ENCODE measurements around the gene GPX8. TPM values are rescaled to one million over a fixed set of nuclear protein-coding genes. Genes with fewer than 3 reads are reported as not detected.

The GPX8 gene
- total RNA-seq: not detected

DNA sequence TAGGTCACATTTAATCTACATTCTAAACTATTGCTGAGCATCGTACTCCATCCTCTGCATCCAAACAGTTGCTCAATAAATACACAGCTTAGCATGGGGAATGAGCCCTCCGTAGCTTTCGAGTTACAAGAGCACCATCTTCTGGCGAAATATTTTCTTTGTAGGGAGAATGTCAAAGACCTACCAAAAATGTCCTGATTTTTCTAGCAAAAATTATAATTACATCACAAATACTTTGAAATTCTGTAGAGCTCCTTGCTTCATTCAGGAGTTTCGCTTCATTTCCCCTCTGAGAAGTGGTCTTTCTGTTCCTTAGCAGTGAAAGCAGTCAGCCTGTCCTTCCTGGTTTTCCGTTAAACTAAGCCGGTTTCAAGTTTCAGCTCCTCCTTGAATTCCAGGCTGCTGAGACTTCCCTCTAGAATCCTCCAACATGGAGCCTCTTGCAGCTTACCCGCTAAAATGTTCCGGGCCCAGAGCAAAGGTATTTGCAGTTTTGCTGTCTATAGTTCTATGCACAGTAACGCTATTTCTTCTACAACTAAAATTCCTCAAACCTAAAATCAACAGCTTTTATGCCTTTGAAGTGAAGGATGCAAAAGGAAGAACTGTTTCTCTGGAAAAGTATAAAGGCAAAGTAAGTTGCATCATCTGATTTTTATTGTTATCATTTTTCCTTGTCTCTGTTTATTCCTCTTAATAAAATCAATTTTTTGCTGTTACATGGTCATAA, at the start of gene GPX8:
Gene GPX8, plus strand, starts transcription at position 409 of the 730 bp plus-strand sequence. Its CDS starts 22 bp downstream, at position 431.
- ATAC-seq (peak; percentile 57), DNase-seq (peak; percentile 27)
- Mint-ChIP-seq H3K9me3 (ENCODE audit: low read depth) (no peaks in the 10 kb centered on the region), H3K36me3 (ENCODE audit: low read depth) (no peaks in the 10 kb centered on the region), H3K27me3 (peaks cover 37% of the 10 kb centered on the region), H3K4me3 (no peak within 1 kb of the TSS), H3K27ac (no peak within 1 kb of the TSS), H3K4me1 (no peaks in the 10 kb centered on the region)
- intact Hi-C loops (cut with DNase I, micrococcal nuclease): loop anchor here in 1 of 2 experiments (1.0 kb wide), 1 partner anchor 254 kb away; no protein-coding TSS in a partner anchor
- ChIA-PET CTCF (interaction anchor here (0.5 to 2.7 kb wide), 27 partner anchors 9 to 1679 kb away, joined by 3 to 67 read pairs (median 3); partner anchors contain the start of gene SNX18), POLR2A (interaction anchor here (0.7 kb wide), 1 partner anchor 14 kb away, joined by 3 read pairs; no protein-coding TSS in a partner anchor)

- no peak overlapping the region for H3K4me3 Mint-ChIP-seq
- intact Hi-C loops (cut with DNase I, micrococcal nuclease): no loop called here
- no peaks in the 10 kb centered on the region for H3K27me3 Mint-ChIP-seq
- no peak overlapping the region for H3K27ac Mint-ChIP-seq
- peaks cover 15% of the 10 kb centered on the region for H3K4me1 Mint-ChIP-seq
- no peak for DNase-seq
- POLR2A ChIA-PET: no interaction called here
- CTCF ChIA-PET: no interaction called here
- no peak for ATAC-seq
- no peaks in the 10 kb centered on the region for H3K36me3 Mint-ChIP-seq (ENCODE audit: low read depth)
- H3K9me3 Mint-ChIP-seq (ENCODE audit: low read depth): no peaks in the 10 kb centered on the region
Measured at GRCh38 chr5:55110217-55110616, 49.8 kb upstream of the GPX8 start.

DNA sequence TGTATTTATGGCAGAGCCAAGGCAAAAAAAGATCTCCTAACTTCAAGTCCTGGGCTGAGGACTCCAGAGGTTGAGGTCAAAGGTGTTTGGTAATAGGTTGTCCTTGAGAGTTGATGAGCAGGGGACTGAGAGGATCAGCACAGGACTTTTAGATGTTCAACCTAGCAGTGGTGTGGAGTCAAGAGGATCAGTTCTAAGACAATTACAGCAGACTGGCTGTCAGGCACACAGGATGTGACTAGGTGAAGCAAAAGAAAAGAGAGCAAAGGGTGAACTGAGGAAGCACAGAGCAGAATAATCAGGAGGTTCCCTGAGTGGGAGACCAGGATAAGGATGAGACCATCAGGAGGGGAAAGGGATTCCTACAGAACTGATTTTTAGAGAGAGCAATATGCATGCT, 46.6 kb upstream of the GPX8 start:
- CTCF ChIA-PET: no interaction called here
- intact Hi-C loops (cut with DNase I, micrococcal nuclease): no loop called here
- H3K4me1 Mint-ChIP-seq: peaks cover 13% of the 10 kb centered on the region
- POLR2A ChIA-PET: no interaction called here
- H3K27ac Mint-ChIP-seq: no peak overlapping the region
- H3K4me3 Mint-ChIP-seq: no peak overlapping the region
- H3K9me3 Mint-ChIP-seq (ENCODE audit: low read depth): no peaks in the 10 kb centered on the region
- DNase-seq (no peak), ATAC-seq (no peak)
- H3K27me3 Mint-ChIP-seq: no peaks in the 10 kb centered on the region
- no peaks in the 10 kb centered on the region for H3K36me3 Mint-ChIP-seq (ENCODE audit: low read depth)

- ATAC-seq (no peak), DNase-seq (no peak)
- no peaks in the 10 kb centered on the region for H3K27me3 Mint-ChIP-seq
- intact Hi-C loops (cut with DNase I, micrococcal nuclease): no loop called here
- H3K27ac Mint-ChIP-seq: no peak overlapping the region
- peaks cover 13% of the 10 kb centered on the region for H3K4me1 Mint-ChIP-seq
- no peak overlapping the region for H3K4me3 Mint-ChIP-seq
- H3K36me3 Mint-ChIP-seq (ENCODE audit: low read depth): no peaks in the 10 kb centered on the region
- ChIA-PET POLR2A (no interaction called here), CTCF (interaction anchor here (0.8 kb wide), 1 partner anchor 22 kb away, joined by 4 read pairs; no protein-coding TSS in a partner anchor)
- H3K9me3 Mint-ChIP-seq (ENCODE audit: low read depth): no peaks in the 10 kb centered on the region
Measured at GRCh38 chr5:55114061-55114460, 45.9 kb upstream of the GPX8 start.

- ChIA-PET POLR2A (no interaction called here), CTCF (interaction anchor here (1.9 kb wide), 1 partner anchor 23 kb away, joined by 6 read pairs; no protein-coding TSS in a partner anchor)
- H3K4me3 Mint-ChIP-seq: no peak overlapping the region
- H3K27ac Mint-ChIP-seq: no peak overlapping the region
- H3K27me3 Mint-ChIP-seq: no peaks in the 10 kb centered on the region
- DNase-seq: no peak
- ATAC-seq: no peak
- intact Hi-C loops (cut with DNase I, micrococcal nuclease): no loop called here
- no peaks in the 10 kb centered on the region for H3K9me3 Mint-ChIP-seq (ENCODE audit: low read depth)
- no peaks in the 10 kb centered on the region for H3K4me1 Mint-ChIP-seq
- H3K36me3 Mint-ChIP-seq (ENCODE audit: low read depth): no peaks in the 10 kb centered on the region
Measured at GRCh38 chr5:55123365-55123764, 36.6 kb upstream of the GPX8 start.

GRCh38 chr5:55134053-55134722, 25.8 kb upstream of the GPX8 start:
- peaks cover 8% of the 10 kb centered on the region for H3K36me3 Mint-ChIP-seq (ENCODE audit: low read depth)
- no peak overlapping the region for H3K27ac Mint-ChIP-seq
- peak; percentile 15 for DNase-seq
- ChIA-PET POLR2A (no interaction called here), CTCF (interaction anchor here (0.6 to 2.4 kb wide), 6 partner anchors 10 to 360 kb away, joined by 3 to 13 read pairs (median 4); no protein-coding TSS in a partner anchor)
- ATAC-seq: peak; percentile 60
- no peak overlapping the region for H3K4me3 Mint-ChIP-seq
- intact Hi-C loops (cut with DNase I, micrococcal nuclease): loop anchor here in 1 of 2 experiments (5.0 kb wide), 1 partner anchor 62 kb away; no protein-coding TSS in a partner anchor
- H3K9me3 Mint-ChIP-seq (ENCODE audit: low read depth): peaks cover 14% of the 10 kb centered on the region
- peaks cover 4% of the 10 kb centered on the region for H3K27me3 Mint-ChIP-seq
- peaks cover 14% of the 10 kb centered on the region for H3K4me1 Mint-ChIP-seq

GRCh38 chr5:55136521-55136920, 23.4 kb upstream of the GPX8 start:
- ATAC-seq (no peak), DNase-seq (no peak)
- POLR2A ChIA-PET: no interaction called here
- Mint-ChIP-seq H3K27ac (no peak overlapping the region), H3K36me3 (ENCODE audit: low read depth) (no peaks in the 10 kb centered on the region), H3K4me3 (no peak overlapping the region), H3K9me3 (ENCODE audit: low read depth) (no peaks in the 10 kb centered on the region), H3K27me3 (peaks cover 4% of the 10 kb centered on the region), H3K4me1 (peaks cover 19% of the 10 kb centered on the region)
- CTCF ChIA-PET: no interaction called here
- intact Hi-C loops (cut with DNase I, micrococcal nuclease): no loop called here

- H3K4me1 Mint-ChIP-seq: peaks cover 15% of the 10 kb centered on the region
- intact Hi-C loops (cut with DNase I, micrococcal nuclease): no loop called here
- DNase-seq: no peak
- ATAC-seq: no peak
- ChIA-PET POLR2A (no interaction called here), CTCF (interaction anchor here (1.0 to 1.9 kb wide), 5 partner anchors 182 to 238 kb away, joined by 3 to 6 read pairs (median 3); no protein-coding TSS in a partner anchor)
- peaks cover 14% of the 10 kb centered on the region for H3K27me3 Mint-ChIP-seq
- no peak overlapping the region for H3K27ac Mint-ChIP-seq
- H3K4me3 Mint-ChIP-seq: no peak overlapping the region
- H3K36me3 Mint-ChIP-seq (ENCODE audit: low read depth): no peaks in the 10 kb centered on the region
- no peaks in the 10 kb centered on the region for H3K9me3 Mint-ChIP-seq (ENCODE audit: low read depth)
Measured at GRCh38 chr5:55140908-55141665, 18.9 kb upstream of the GPX8 start.

- Mint-ChIP-seq H3K9me3 (ENCODE audit: low read depth) (no peaks in the 10 kb centered on the region), H3K36me3 (ENCODE audit: low read depth) (no peaks in the 10 kb centered on the region), H3K27ac (no peak overlapping the region), H3K27me3 (peaks cover 14% of the 10 kb centered on the region), H3K4me3 (no peak overlapping the region), H3K4me1 (peaks cover 21% of the 10 kb centered on the region)
- DNase-seq (peak; percentile 9), ATAC-seq (peak; percentile 32)
- ChIA-PET CTCF (interaction anchor here (1.0 to 1.9 kb wide), 4 partner anchors 183 to 239 kb away, joined by 3 to 6 read pairs (median 3); no protein-coding TSS in a partner anchor), POLR2A (no interaction called here)
- intact Hi-C loops (cut with DNase I, micrococcal nuclease): no loop called here
Measured at GRCh38 chr5:55141945-55142690, 17.9 kb upstream of the GPX8 start.

- Mint-ChIP-seq H3K27me3 (peaks cover 10% of the 10 kb centered on the region), H3K4me1 (peaks cover 21% of the 10 kb centered on the region)
- intact Hi-C loops (cut with DNase I, micrococcal nuclease): no loop called here
Measured at GRCh38 chr5:55143624-55144023, 16.3 kb upstream of the GPX8 start.

More at GRCh38 chr5:55143624-55144023, 16.3 kb upstream of the GPX8 start:
- no peak for ATAC-seq
- ChIA-PET CTCF (interaction anchor here (1.0 to 4.3 kb wide), 3 partner anchors 183 to 238 kb away, joined by 3 to 57 read pairs (median 9); no protein-coding TSS in a partner anchor), POLR2A (no interaction called here)
- H3K9me3 Mint-ChIP-seq (ENCODE audit: low read depth): no peaks in the 10 kb centered on the region
- H3K36me3 Mint-ChIP-seq (ENCODE audit: low read depth): no peaks in the 10 kb centered on the region
- no peak overlapping the region for H3K27ac Mint-ChIP-seq
- H3K4me3 Mint-ChIP-seq: no peak overlapping the region
- DNase-seq: no peak
